Right hindlimb (tissue), 1 donor: ENCODE measurements around the gene GP1BA.

Source experiments
- DNase-seq: peaks from one replicate; pipeline ENCODE4 v3.0.0-alpha.2; 2018

The GP1BA gene

GRCh38 chr17:4938688-4939545 lies 6.8 kb downstream of the GP1BA start:
- no peak for DNase-seq

- DNase-seq = peak; percentile 44
Observed at GRCh38 chr17:4939546-4939795, 7.4 kb downstream of the GP1BA start.

GRCh38 chr17:4939796-4940554 lies 7.9 kb downstream of the GP1BA start, which contains the start of the genes RNF167 and SLC25A11:
Gene RNF167, plus strand, starts transcription at chr17:4940268. Its CDS starts 642 bp downstream, at chr17:4940910.
Gene SLC25A11, minus strand, starts transcription at chr17:4940046. Its CDS starts 136 bp downstream, at chr17:4939910.
- DNase-seq = peak; percentile 98

GRCh38 chr17:4940555-4941318 lies 8.7 kb downstream of the GP1BA start:
- DNase-seq = no peak

- no peak for DNase-seq
Observed at GRCh38 chr17:4941319-4941610, 9.2 kb downstream of the GP1BA start.

GRCh38 chr17:4942760-4943508 lies 10.9 kb downstream of the GP1BA start:
- no peak for DNase-seq

- no peak for DNase-seq
Observed at GRCh38 chr17:4944163-4944553, 12.1 kb downstream of the GP1BA start.

GRCh38 chr17:4944554-4945175 lies 12.6 kb downstream of the GP1BA start:
- no peak for DNase-seq

- DNase-seq = peak; percentile 51
Observed at GRCh38 chr17:4945176-4945943, 13.3 kb downstream of the GP1BA start.

- DNase-seq = no peak
Observed at GRCh38 chr17:4945944-4946280, 13.8 kb downstream of the GP1BA start.

GRCh38 chr17:4946312-4946976 lies 14.4 kb downstream of the GP1BA start:
- DNase-seq = no peak

- DNase-seq = peak; percentile 31
Observed at GRCh38 chr17:4947010-4947410, 14.9 kb downstream of the GP1BA start.

- peak; percentile 81 for DNase-seq
Observed at GRCh38 chr17:4947411-4948165, 15.5 kb downstream of the GP1BA start.

GRCh38 chr17:4948166-4948930 lies 16.3 kb downstream of the GP1BA start, which contains the start of gene PFN1:
Gene PFN1, minus strand, starts transcription at chr17:4948530. Its CDS starts 136 bp downstream, at chr17:4948394.
- peak; percentile 95 for DNase-seq

- DNase-seq = peak; percentile 94
Observed at GRCh38 chr17:4948931-4949320, 16.8 kb downstream of the GP1BA start.

- peak; percentile 78 for DNase-seq
Observed at GRCh38 chr17:4949321-4950074, 17.4 kb downstream of the GP1BA start.

- DNase-seq = peak; percentile 55
Observed at GRCh38 chr17:4950075-4950745, 18.1 kb downstream of the GP1BA start.

- peak; percentile 59 for DNase-seq
Observed at GRCh38 chr17:4950746-4951204, 18.7 kb downstream of the GP1BA start, which contains the start of gene ENO3. Gene ENO3, plus strand, starts transcription at chr17:4951119. Its CDS starts 711 bp downstream, at chr17:4951830.
